DMS 273 (cell line): ENCODE measurements around the gene DCUN1D4.

ENCODE experiments used
- DNase-seq: peaks from one replicate; lab custom pipeline; 2025; ENCODE audit not compliant: unreplicated experiment; lab: John Stamatoyannopoulos, UW

Gene DCUN1D4

DNA sequence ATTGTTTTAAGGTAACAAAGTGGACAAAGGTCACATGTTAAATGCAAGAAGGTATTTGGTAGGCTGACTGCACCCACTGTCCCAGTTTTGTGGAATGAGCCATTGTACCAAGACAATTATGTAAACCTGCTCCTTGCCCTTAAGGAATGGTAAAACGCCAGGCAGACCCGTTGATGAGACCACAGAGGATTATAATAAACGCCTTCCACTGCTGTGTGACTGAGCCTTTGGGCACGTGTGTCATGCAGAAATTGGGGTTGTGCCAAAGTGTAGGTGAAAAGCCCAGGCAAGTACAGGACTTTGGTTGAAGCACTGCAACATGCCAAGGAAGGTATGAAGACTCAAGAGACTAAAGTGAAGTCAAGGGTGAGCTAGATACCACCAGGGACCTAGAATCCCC lies 117.5 kb downstream of the DCUN1D4 start:
- DNase-seq = no peak

DNA sequence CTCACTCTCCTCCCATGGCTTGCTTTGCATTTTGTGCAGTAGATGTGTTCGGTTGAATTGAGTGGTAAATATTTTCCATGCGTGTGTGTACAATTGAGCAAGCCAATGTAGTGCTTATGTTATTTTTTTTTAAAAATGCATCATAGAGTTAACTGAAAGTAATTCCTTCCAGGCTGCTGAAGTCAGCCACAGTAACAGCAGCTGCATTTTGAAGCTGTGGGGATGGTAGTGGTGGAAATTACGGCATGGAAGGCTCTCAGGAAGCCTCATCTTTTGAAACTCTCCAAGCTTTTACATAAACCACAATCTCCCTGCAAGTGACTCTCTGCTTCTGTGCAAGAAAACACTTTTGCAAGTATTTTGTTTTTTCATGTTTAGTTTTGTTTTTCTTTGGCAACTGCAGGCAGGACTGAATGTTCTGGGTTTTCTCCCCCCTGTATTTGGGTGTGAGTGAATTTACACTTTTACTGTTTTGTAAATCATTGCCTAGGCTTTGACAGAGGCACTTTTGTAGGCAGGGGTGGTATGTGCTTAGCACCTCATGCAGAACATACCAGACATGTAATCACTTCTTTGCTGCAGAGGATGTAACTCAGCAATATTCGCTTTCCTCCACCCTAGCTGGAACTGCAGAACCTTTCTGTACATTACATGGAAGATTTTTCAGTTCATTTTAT lies 121.0 kb downstream of the DCUN1D4 start:
- DNase-seq = no peak

DNA sequence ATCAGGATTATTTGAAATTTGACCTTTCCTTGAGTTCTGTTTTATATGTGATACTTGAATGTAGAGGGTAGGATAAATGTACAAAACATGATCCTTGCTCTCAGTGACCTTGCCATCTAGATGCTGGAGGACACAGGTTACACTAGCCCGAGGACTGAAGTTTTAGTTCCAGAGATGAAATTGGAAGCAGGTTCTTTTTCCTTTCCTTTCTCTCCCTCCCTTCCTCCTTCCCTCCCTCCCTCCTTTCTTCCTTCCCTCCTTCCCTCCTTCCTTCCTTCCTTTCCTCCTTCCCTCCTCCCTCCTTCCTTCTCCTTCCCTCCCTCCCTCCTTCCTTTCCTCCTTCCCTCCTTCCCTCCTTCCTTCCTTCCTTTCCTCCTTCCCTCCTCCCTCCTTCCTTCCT lies 122.9 kb downstream of the DCUN1D4 start:
- no peak for DNase-seq
